Heart left ventricle (tissue), 16 donors: Measurements from ENCODE around the gene MED12L. TPM values are rescaled to one million over a fixed set of nuclear protein-coding genes. Genes with fewer than 3 reads are reported as not detected.

Experiments
- ATAC-seq, 4 donors: fragments of 200-7000 bp; cut with Tn5 transposase; one replicate each; pipeline ENCODE4 v1.9.1; 2020 to 2022; ENCODE audit warnings: moderate library complexity in 4 of 4, mild to moderate bottlenecking in 3 of 4, moderate number of reproducible peaks in 1 of 4
- DNase-seq, 5 donors: peaks; one replicate each; pipeline ENCODE4 v3.0.0-alpha.2; 2020
- H3K27ac ChIP-seq, 12 donors: fragments of 200-600 bp; sonication (generic) in 4 of 12; one replicate each; pipeline versions ENCODE4 v1.5.0 to v1.8.0; 2016 to 2022; ENCODE audit warnings: mild to moderate bottlenecking in 2 of 12
- H3K27me3 ChIP-seq, 9 donors: fragments of 200-600 bp; sonication (generic) in 2 of 9; one replicate each; pipeline versions ENCODE4 v1.5.1 to v1.8.0; 2016 to 2022; ENCODE audit warnings: mild to moderate bottlenecking in 3 of 9
- H3K36me3 ChIP-seq, 9 donors: fragments of 200-600 bp; sonication (generic) in 2 of 9; one replicate each; pipeline versions ENCODE4 v1.5.0 to v1.8.0; 2018 to 2022; ENCODE audit warnings: mild to moderate bottlenecking in 2 of 9
- H3K4me1 ChIP-seq, 12 donors: fragments of 200-600 bp; sonication (generic) in 4 of 12; one replicate each; pipeline versions ENCODE4 v1.5.0 to v1.8.0; 2016 to 2022; ENCODE audit warnings: mild to moderate bottlenecking in 3 of 12
- H3K4me3 ChIP-seq, 12 donors: fragments of 200-600 bp; sonication (generic) in 4 of 12; one replicate each; pipeline versions ENCODE4 v1.5.0 to v1.8.0; 2017 to 2022; ENCODE audit warnings: mild to moderate bottlenecking in 9 of 12, moderate library complexity in 4 of 12
- H3K9me3 ChIP-seq, 12 donors: fragments of 200-600 bp; sonication (generic) in 4 of 12; one replicate each; pipeline versions ENCODE4 v1.5.0 to v1.8.0; 2016 to 2022; ENCODE audit warnings: mild to moderate bottlenecking in 1 of 12
- POLR2A ChIP-seq, 2 donors: fragments of 450-650 bp; IDR thresholded peaks; one replicate each; pipeline ENCODE4 v1.6.1; 2017; ENCODE audit warnings: antibody characterized with exemption in 2 of 2, mild to moderate bottlenecking in 2 of 2, moderate library complexity in 2 of 2
- WGBS, 4 donors: extraction: QIAGEN DNeasy Blood & Tissue Kit in 2 of 4; methylation state at CpG; one replicate each; pipeline versions ENCODE4 v1.1.5 to v1.1.7; 2013 to 2018; 5-methylcytosine and 5-hydroxymethylcytosine counted together
- intact Hi-C, 10 donors: fragments of 100-400 bp; cut with DNase I; formaldehyde crosslinking; loops; one replicate each; pipeline versions ENCODE4 v1.11.1 to v1.14.2; 2022
- polyA plus RNA-seq, 2 donors: library from polyadenylated mRNA; stranded (reverse); fragments of 200-250 nt; gene quantifications; one replicate each; pipeline ENCODE4 v1.2.3, GENCODE V29; 2013
- total RNA-seq, 9 donors: library from RNA; depleted of rRNA in 2 of 9; stranded (reverse); fragments of >200 nt in 2 of 9; fragmentation: NEBNext Ultra II Directional in 3 of 9; extraction: Animal tissue kit (Norgen Biotek cat#: 25700) in 3 of 9; gene quantifications; one replicate each; pipeline versions ENCODE4 v1.1.0 to v1.2.4, GENCODE V29; 2016 to 2023
- TF ChIP-seq, protein P1 (sequence below), 12 donors: fragments of 200-600 bp; sonication (generic) in 4 of 12; IDR thresholded peaks; one replicate each; pipeline versions ENCODE4 v1.5.0 to v1.8.0; 2018 to 2022; ENCODE audit warnings: antibody characterized with exemption in 12 of 12, mild to moderate bottlenecking in 5 of 12
- donor health status: ischemic (EF 13 %, LVEDD 7.1; RV severe dilation, severe dysfunction).
- donor health status: healthy with polysubstance abuse.
- donor health status: DM: no; HTN: yes; CAD: no.
- donor health status: DM: no; HTN: no; CAD: no.
- donor health status: ischemic (EF 25% LVEDD 6.9; RV normal size, moderate dysfunction).
- donor health status: ischemic (EF 25% LVEDD 5.7; RV mildly dilated, moderate dysfunction).
- donor health status: healthy.
- donor health status: DM: yes; HTN: yes; CAD: no.
- donor health status: ischemic (EF 35%, LVEDD 5.7; RV mildly dilated, moderate dysfunction).
- donor health status: nonischemic (EF 11% LVEDD 7.7; RV severe dilation, severe dysfunction).
- donor health status: DM: yes; HTN: yes; CAD: no.
- donor health status: PGD.
- donor health status: ischemic (EF 29% LVEDD 5.4; RV normal size, mild dysfunction).
- donor health status: nonischemic (EF 23%, LVEDD 6.1; RV moderate dilation, normal function).

MED12L gene
- total and polyA plus RNA-seq, 11 donors, result 0.06 to 2.1 (median 0.39) TPM

DNA sequence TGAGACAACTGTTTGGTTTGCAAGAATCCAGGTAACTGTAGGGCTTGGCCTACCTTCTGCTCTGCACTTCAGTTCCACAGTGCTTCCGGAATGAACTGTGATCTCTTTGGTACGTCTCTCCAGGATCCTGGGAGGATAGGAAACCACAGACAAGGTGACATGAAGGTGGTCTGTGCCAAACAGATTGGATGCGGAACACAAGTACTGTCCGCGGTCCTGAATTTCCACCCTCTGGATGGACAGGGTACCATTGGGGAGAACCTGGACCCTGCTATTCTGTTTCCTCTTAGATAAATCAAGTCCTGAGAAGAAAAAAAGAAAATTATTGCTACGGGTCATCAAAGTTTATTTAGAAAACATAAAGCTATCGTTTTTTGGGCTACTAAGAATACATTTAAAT is 358.1 kb downstream of the MED12L start:
- ATAC-seq, result no peak
- WGBS, 4 donors, result 66 to 74% (median 70%) methylated on average over 7 of the region's 7 CpGs
- Histone ChIP-seq H3K9me3 (peaks cover 0 to 24% (median 0%) of the 10 kb centered on the region in 12 donors), H3K36me3 (no peaks in the 10 kb centered on the region), H3K4me3 (no peak overlapping the region), H3K27me3 (peaks cover 0 to 4% (median 0%) of the 10 kb centered on the region in 9 donors), H3K27ac (no peak overlapping the region), H3K4me1 (peaks cover 0 to 7% (median 0%) of the 10 kb centered on the region in 12 donors)
- TF ChIP-seq, protein P1, sequence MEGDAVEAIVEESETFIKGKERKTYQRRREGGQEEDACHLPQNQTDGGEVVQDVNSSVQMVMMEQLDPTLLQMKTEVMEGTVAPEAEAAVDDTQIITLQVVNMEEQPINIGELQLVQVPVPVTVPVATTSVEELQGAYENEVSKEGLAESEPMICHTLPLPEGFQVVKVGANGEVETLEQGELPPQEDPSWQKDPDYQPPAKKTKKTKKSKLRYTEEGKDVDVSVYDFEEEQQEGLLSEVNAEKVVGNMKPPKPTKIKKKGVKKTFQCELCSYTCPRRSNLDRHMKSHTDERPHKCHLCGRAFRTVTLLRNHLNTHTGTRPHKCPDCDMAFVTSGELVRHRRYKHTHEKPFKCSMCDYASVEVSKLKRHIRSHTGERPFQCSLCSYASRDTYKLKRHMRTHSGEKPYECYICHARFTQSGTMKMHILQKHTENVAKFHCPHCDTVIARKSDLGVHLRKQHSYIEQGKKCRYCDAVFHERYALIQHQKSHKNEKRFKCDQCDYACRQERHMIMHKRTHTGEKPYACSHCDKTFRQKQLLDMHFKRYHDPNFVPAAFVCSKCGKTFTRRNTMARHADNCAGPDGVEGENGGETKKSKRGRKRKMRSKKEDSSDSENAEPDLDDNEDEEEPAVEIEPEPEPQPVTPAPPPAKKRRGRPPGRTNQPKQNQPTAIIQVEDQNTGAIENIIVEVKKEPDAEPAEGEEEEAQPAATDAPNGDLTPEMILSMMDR (IDR thresholded peaks at IDR 0.05), result no peak
- TF ChIP-seq POLR2A (IDR thresholded peaks at IDR 0.05), result no peak
- DNase-seq, result no peak
- intact Hi-C loops, result loop anchor here in 5 of 10 donors (5.0 to 10.0 kb wide), 3 partner anchors 221 to 471 kb away; no protein-coding TSS in a partner anchor

DNA sequence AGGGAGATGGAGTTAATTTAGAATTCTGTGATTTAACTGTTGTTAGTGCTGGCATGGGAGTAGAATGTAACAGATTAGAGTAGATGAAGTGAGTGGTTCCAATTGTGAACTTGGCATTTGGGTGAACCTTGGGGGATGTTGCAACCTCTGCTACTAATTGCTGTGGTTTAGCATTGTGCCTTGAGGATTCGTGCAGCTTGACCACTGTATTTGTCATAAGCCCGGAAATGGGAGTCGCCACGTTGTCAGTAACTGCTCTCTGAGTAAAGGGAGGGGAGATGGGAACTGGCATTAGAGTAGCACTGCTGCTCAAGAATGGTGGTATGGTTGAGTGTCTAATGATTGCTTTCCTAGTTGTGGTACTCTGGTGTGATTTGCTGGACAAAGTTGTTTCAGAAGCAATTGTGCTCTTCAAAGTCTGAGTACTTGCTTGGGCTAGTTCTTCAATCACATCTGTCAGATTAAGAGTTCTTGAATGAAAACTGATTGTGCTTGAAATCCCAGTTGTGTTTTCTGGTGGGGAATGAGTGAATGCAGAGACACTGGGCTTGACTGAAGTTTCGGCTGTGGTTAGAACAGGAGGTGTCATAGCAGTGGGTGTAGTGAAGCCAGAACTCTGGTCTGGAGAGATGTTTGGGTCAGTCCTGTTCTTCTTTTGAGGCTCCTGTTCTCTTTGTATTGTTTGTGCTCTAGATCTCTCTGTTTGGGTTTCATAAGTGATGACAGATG is 360.0 kb downstream of the MED12L start:
- peaks cover 0 to 7% (median 0%) of the 10 kb centered on the region in 12 donors for H3K4me1 ChIP-seq
- H3K4me3 ChIP-seq, result no peak overlapping the region
- no peak overlapping the region for H3K27ac ChIP-seq
- H3K36me3 ChIP-seq, result no peaks in the 10 kb centered on the region
- no peak for TF ChIP-seq POLR2A (IDR thresholded peaks at IDR 0.05)
- TF ChIP-seq, protein P1 (IDR thresholded peaks at IDR 0.05), result no peak
- peaks cover 0 to 28% (median 0%) of the 10 kb centered on the region in 12 donors for H3K9me3 ChIP-seq
- H3K27me3 ChIP-seq, result peaks cover 0 to 4% (median 0%) of the 10 kb centered on the region in 9 donors
- peak in 3 of 4 donors; percentile 39 to 85 (median 63) for ATAC-seq
- no peak for DNase-seq
- 72 to 85% (median 78%) methylated on average over 5 of the region's 5 CpGs for WGBS, 4 donors
- intact Hi-C loops, result loop anchor here in 2 of 10 donors (10.0 kb wide), 2 partner anchors 219 to 469 kb away; no protein-coding TSS in a partner anchor

DNA sequence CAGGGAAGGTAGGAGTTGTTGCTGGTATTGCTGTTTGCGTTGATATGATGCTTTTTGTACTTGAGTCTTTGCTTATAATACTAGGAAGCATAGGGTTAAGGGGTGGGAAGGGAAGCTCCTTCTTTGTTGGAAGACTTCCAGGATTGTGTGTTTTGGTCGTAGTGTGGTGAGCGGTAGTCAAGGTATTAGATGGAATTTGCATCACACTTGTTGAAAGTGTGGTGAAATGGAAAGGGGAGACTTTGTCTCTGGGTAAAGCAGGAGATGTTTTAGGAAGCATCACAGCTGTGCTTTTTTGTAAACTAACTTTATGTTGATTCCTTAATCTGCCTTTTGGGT is 360.5 kb downstream of the MED12L start:
- H3K27ac ChIP-seq, result no peak overlapping the region
- H3K27me3 ChIP-seq, result peaks cover 0 to 4% (median 0%) of the 10 kb centered on the region in 9 donors
- ATAC-seq, result no peak
- H3K4me1 ChIP-seq, result peaks cover 0 to 7% (median 0%) of the 10 kb centered on the region in 12 donors
- DNase-seq, result no peak
- H3K36me3 ChIP-seq, result no peaks in the 10 kb centered on the region
- intact Hi-C loops, result loop anchor here in 2 of 10 donors (10.0 kb wide), 2 partner anchors 219 to 469 kb away; no protein-coding TSS in a partner anchor
- TF ChIP-seq, protein P1 (IDR thresholded peaks at IDR 0.05), result no peak
- TF ChIP-seq POLR2A (IDR thresholded peaks at IDR 0.05), result no peak
- no peak overlapping the region for H3K4me3 ChIP-seq
- peaks cover 0 to 28% (median 0%) of the 10 kb centered on the region in 12 donors for H3K9me3 ChIP-seq
- 53 to 54% (median 53%) methylated on average over 3 of the region's 3 CpGs for whole genome bisulfite sequencing, 4 donors

DNA sequence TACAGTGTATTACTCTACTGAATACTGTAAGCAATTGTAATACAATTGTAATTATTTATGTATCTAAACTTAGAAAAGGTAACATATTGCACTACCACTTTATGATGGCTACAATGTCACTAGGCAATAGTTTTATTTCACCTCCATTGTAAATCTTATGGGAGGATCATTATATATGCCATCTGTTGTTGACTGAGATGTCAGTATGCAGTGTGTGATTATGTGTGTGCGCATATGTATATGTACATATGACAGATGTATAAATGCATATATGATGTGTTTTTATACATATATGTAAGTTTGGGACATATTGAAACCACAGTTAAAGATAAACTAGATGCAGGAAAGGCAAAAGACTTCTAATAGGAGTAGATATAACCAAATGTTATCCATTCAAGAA is 366.9 kb downstream of the MED12L start:
- 35 to 49% (median 47%) methylated on average over 1 of the region's 1 CpG for WGBS, 4 donors
- Histone ChIP-seq H3K9me3 (peaks cover 0 to 16% (median 0%) of the 10 kb centered on the region in 12 donors), H3K27ac (no peak overlapping the region), H3K4me3 (no peak overlapping the region), H3K27me3 (no peaks in the 10 kb centered on the region), H3K36me3 (peaks cover 0 to 4% (median 0%) of the 10 kb centered on the region in 9 donors), H3K4me1 (no peaks in the 10 kb centered on the region)
- TF ChIP-seq POLR2A (IDR thresholded peaks at IDR 0.05), result no peak
- TF ChIP-seq, protein P1 (IDR thresholded peaks at IDR 0.05), result no peak
- ATAC-seq (no peak), DNase-seq (no peak)
- intact Hi-C loops, result no loop called here
